IPS-18a (cell line): Measurements from ENCODE around the gene RANBP3.
A peak's percentile ranks its signal among the peaks of the same experiment; 100 is the strongest.

Experiments used
- H3K27ac ChIP-seq: one replicate; pipeline ENCODE4 v1.5.1; 2013; ENCODE audit warnings: low read length
- H3K27me3 ChIP-seq: one replicate; pipeline ENCODE4 v1.6.1; 2013; ENCODE audit warnings: mild to moderate bottlenecking, low read length; ENCODE audit not compliant: control insufficient read depth, insufficient read depth
- H3K36me3 ChIP-seq: one replicate; pipeline ENCODE4 v1.6.1; 2013; ENCODE audit warnings: low read depth, low read length; ENCODE audit not compliant: control insufficient read depth
- H3K4me1 ChIP-seq: one replicate; pipeline ENCODE4 v1.6.1; 2013; ENCODE audit warnings: low read depth, low read length; ENCODE audit not compliant: control insufficient read depth
- H3K4me3 ChIP-seq: one replicate; pipeline ENCODE4 v1.5.1; 2013; ENCODE audit warnings: low read length
- H3K9ac ChIP-seq: one replicate; pipeline ENCODE4 v1.6.1; 2013; ENCODE audit warnings: mild to moderate bottlenecking, low read length, moderate library complexity
- H3K9me3 ChIP-seq: one replicate; pipeline ENCODE4 v1.6.1; 2013; ENCODE audit warnings: low read depth, low read length; ENCODE audit not compliant: control insufficient read depth

RANBP3 gene

GRCh38 chr19:5952193-5953029, 25.5 kb downstream of the RANBP3 start:
- H3K27me3 ChIP-seq, result no peaks in the 10 kb centered on the region
- H3K9me3 ChIP-seq, result no peaks in the 10 kb centered on the region
- peak overlapping the region; percentile 29 for H3K4me3 ChIP-seq
- no peak overlapping the region for H3K27ac ChIP-seq
- H3K4me1 ChIP-seq, result peaks cover 69% of the 10 kb centered on the region
- H3K36me3 ChIP-seq, result no peaks in the 10 kb centered on the region
- no peak overlapping the region for H3K9ac ChIP-seq

GRCh38 chr19:5951338-5951861, 26.5 kb downstream of the RANBP3 start:
- Histone ChIP-seq H3K36me3 (no peaks in the 10 kb centered on the region), H3K4me1 (peaks cover 69% of the 10 kb centered on the region), H3K9ac (no peak overlapping the region), H3K4me3 (no peak overlapping the region), H3K9me3 (no peaks in the 10 kb centered on the region), H3K27me3 (no peaks in the 10 kb centered on the region), H3K27ac (no peak overlapping the region)

- H3K4me1 ChIP-seq, result peaks cover 69% of the 10 kb centered on the region
- H3K9me3 ChIP-seq, result no peaks in the 10 kb centered on the region
- H3K4me3 ChIP-seq, result no peak overlapping the region
- no peak overlapping the region for H3K27ac ChIP-seq
- no peaks in the 10 kb centered on the region for H3K36me3 ChIP-seq
- no peaks in the 10 kb centered on the region for H3K27me3 ChIP-seq
- no peak overlapping the region for H3K9ac ChIP-seq
These were observed 27.2 kb downstream of the RANBP3 start for GRCh38 chr19:5950741-5951140.

GRCh38 chr19:5949792-5950305, 28.1 kb downstream of the RANBP3 start:
- H3K4me1 ChIP-seq, result peaks cover 69% of the 10 kb centered on the region

GRCh38 chr19:5948752-5949564, 29.0 kb downstream of the RANBP3 start:
- Histone ChIP-seq H3K9me3 (no peaks in the 10 kb centered on the region), H3K4me1 (peaks cover 61% of the 10 kb centered on the region), H3K9ac (no peak overlapping the region), H3K27me3 (no peaks in the 10 kb centered on the region), H3K4me3 (no peak overlapping the region), H3K36me3 (no peaks in the 10 kb centered on the region), H3K27ac (no peak overlapping the region)

More at GRCh38 chr19:5949792-5950305, 28.1 kb downstream of the RANBP3 start:
- Histone ChIP-seq H3K4me3 (no peak overlapping the region), H3K27me3 (no peaks in the 10 kb centered on the region), H3K27ac (no peak overlapping the region), H3K36me3 (no peaks in the 10 kb centered on the region), H3K9me3 (no peaks in the 10 kb centered on the region), H3K9ac (no peak overlapping the region)

GRCh38 chr19:5947435-5947834, 30.5 kb downstream of the RANBP3 start:
- Histone ChIP-seq H3K36me3 (no peaks in the 10 kb centered on the region), H3K27ac (no peak overlapping the region), H3K9ac (no peak overlapping the region), H3K4me1 (peaks cover 46% of the 10 kb centered on the region), H3K27me3 (no peaks in the 10 kb centered on the region), H3K4me3 (no peak overlapping the region), H3K9me3 (no peaks in the 10 kb centered on the region)

GRCh38 chr19:5943623-5944022, 34.3 kb downstream of the RANBP3 start:
- no peaks in the 10 kb centered on the region for H3K27me3 ChIP-seq
- no peak overlapping the region for H3K4me3 ChIP-seq
- no peak overlapping the region for H3K9ac ChIP-seq
- peaks cover 20% of the 10 kb centered on the region for H3K36me3 ChIP-seq
- no peaks in the 10 kb centered on the region for H3K9me3 ChIP-seq
- peaks cover 7% of the 10 kb centered on the region for H3K4me1 ChIP-seq
- no peak overlapping the region for H3K27ac ChIP-seq

GRCh38 chr19:5943045-5943444, 34.9 kb downstream of the RANBP3 start:
- Histone ChIP-seq H3K9ac (no peak overlapping the region), H3K9me3 (no peaks in the 10 kb centered on the region), H3K27me3 (no peaks in the 10 kb centered on the region), H3K4me3 (no peak overlapping the region), H3K4me1 (peaks cover 5% of the 10 kb centered on the region), H3K27ac (no peak overlapping the region), H3K36me3 (peaks cover 20% of the 10 kb centered on the region)

- peaks cover 20% of the 10 kb centered on the region for H3K36me3 ChIP-seq
- no peaks in the 10 kb centered on the region for H3K9me3 ChIP-seq
- H3K27ac ChIP-seq, result no peak overlapping the region
- no peaks in the 10 kb centered on the region for H3K27me3 ChIP-seq
- H3K4me3 ChIP-seq, result no peak overlapping the region
- H3K9ac ChIP-seq, result no peak overlapping the region
- no peaks in the 10 kb centered on the region for H3K4me1 ChIP-seq
These were observed 36.3 kb downstream of the RANBP3 start for GRCh38 chr19:5941673-5942072.

GRCh38 chr19:5940260-5941208, 37.4 kb downstream of the RANBP3 start:
- no peaks in the 10 kb centered on the region for H3K9me3 ChIP-seq
- peaks cover 20% of the 10 kb centered on the region for H3K36me3 ChIP-seq
- H3K4me1 ChIP-seq, result no peaks in the 10 kb centered on the region
- no peak overlapping the region for H3K27ac ChIP-seq
- no peaks in the 10 kb centered on the region for H3K27me3 ChIP-seq
- no peak overlapping the region for H3K9ac ChIP-seq
- no peak overlapping the region for H3K4me3 ChIP-seq
